Activated CD4-positive, alpha-beta T cell treated with anti-CD3 and anti-CD28 coated beads, Interleukin-2, amount 10 ng/mL, durations not matched to agents 7 days and 5 days (primary cell): ENCODE data around the gene TENT5C. TPM values are rescaled to one million over a fixed set of nuclear protein-coding genes. Genes with fewer than 3 reads are reported as not detected.

Experiments
- CTCF ChIA-PET: fragments of 350-600 bp; sonication (Branson Sonifier 250); formaldehyde crosslinking; loops from one replicate; lab custom pipeline; 2021; ENCODE audit warnings: antibody characterized with exemption; lab: Charles Lee
- POLR2A ChIA-PET: fragments of 350-600 bp; sonication (Branson Sonifier 250); formaldehyde crosslinking; loops from one replicate; lab custom pipeline; 2021; ENCODE audit warnings: antibody characterized with exemption; lab: Charles Lee
- DNase-seq: peaks from one replicate; pipeline ENCODE4 v3.0.0-alpha.2; 2020
- H3K27ac Mint-ChIP-seq: one replicate; pipeline ENCODE4 v1.8.0; 2021; ENCODE audit warnings: mild to moderate bottlenecking, moderate library complexity, mixed read lengths
- H3K27me3 Mint-ChIP-seq: one replicate; pipeline ENCODE4 v1.8.0; 2021; ENCODE audit warnings: mixed read lengths
- H3K36me3 Mint-ChIP-seq: one replicate; pipeline ENCODE4 v1.8.0; 2021; ENCODE audit warnings: low read depth, mixed read lengths
- H3K4me1 Mint-ChIP-seq: one replicate; pipeline ENCODE4 v1.8.0; 2021; ENCODE audit warnings: mixed read lengths
- H3K4me3 Mint-ChIP-seq: one replicate; pipeline ENCODE4 v1.8.0; 2021; ENCODE audit warnings: mild to moderate bottlenecking, moderate library complexity, mixed read lengths
- H3K9me3 Mint-ChIP-seq: one replicate; pipeline ENCODE4 v1.8.0; 2021; ENCODE audit warnings: mixed read lengths
- total RNA-seq, 2 experiments: library from RNA; stranded (reverse); gene quantifications; one replicate each; pipeline ENCODE4 v1.2.3, GENCODE V29; 2021

Gene TENT5C
- total RNA-seq, 2 experiments from 2014 or later = 13.3 to 13.7 TPM

GRCh38 chr1:117565076-117565556 lies 40.7 kb upstream of the TENT5C start:
- no peaks in the 10 kb centered on the region for H3K36me3 Mint-ChIP-seq
- no peak for DNase-seq
- H3K27me3 Mint-ChIP-seq = peaks cover 3% of the 10 kb centered on the region
- no peak overlapping the region for H3K27ac Mint-ChIP-seq
- peaks cover 6% of the 10 kb centered on the region for H3K4me1 Mint-ChIP-seq
- H3K4me3 Mint-ChIP-seq = no peak overlapping the region
- H3K9me3 Mint-ChIP-seq = no peaks in the 10 kb centered on the region
- CTCF ChIA-PET = interaction anchor here (1.0 kb wide), 1 partner anchor 10 kb away, joined by 3 read pairs; no protein-coding TSS in a partner anchor
- POLR2A ChIA-PET = no interaction called here

- ChIA-PET POLR2A (no interaction called here), CTCF (interaction anchor here (1.0 to 1.2 kb wide), 3 partner anchors 10 to 90 kb away, joined by 3 read pairs; no protein-coding TSS in a partner anchor)
- peaks cover 12% of the 10 kb centered on the region for H3K4me1 Mint-ChIP-seq
- no peak overlapping the region for H3K27ac Mint-ChIP-seq
- no peaks in the 10 kb centered on the region for H3K9me3 Mint-ChIP-seq
- DNase-seq = no peak
- H3K27me3 Mint-ChIP-seq = peaks cover 6% of the 10 kb centered on the region
- no peaks in the 10 kb centered on the region for H3K36me3 Mint-ChIP-seq
- no peak overlapping the region for H3K4me3 Mint-ChIP-seq
Measured at GRCh38 chr1:117565745-117566455, 39.9 kb upstream of the TENT5C start.

DNA sequence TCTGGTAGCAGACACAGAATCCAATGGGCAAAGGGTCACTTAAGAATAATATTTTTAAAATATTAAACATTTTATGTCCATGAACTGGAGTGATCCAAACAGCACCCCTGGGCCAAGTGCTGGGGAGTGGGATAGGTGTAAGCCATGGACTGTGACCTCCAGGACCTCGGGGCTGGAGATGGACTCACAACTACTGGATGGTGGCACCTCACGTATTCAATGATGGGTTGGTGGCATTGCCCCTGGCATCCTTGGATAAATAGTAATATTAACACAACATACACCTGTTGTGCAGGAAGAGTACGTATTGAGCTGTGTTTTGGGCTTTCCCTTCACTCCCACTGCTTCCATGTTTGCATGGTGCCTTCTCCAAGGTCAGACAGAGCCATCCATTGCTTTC lies 39.3 kb upstream of the TENT5C start:
- H3K27ac Mint-ChIP-seq = no peak overlapping the region
- no peaks in the 10 kb centered on the region for H3K36me3 Mint-ChIP-seq
- H3K4me3 Mint-ChIP-seq = no peak overlapping the region
- H3K27me3 Mint-ChIP-seq = peaks cover 6% of the 10 kb centered on the region
- DNase-seq = no peak
- H3K4me1 Mint-ChIP-seq = peaks cover 18% of the 10 kb centered on the region
- ChIA-PET CTCF (interaction anchor here (1.1 to 1.2 kb wide), 2 partner anchors 9 to 90 kb away, joined by 3 read pairs; no protein-coding TSS in a partner anchor), POLR2A (no interaction called here)
- H3K9me3 Mint-ChIP-seq = no peaks in the 10 kb centered on the region

GRCh38 chr1:117567435-117567834 lies 38.4 kb upstream of the TENT5C start:
- Mint-ChIP-seq H3K4me1 (peaks cover 27% of the 10 kb centered on the region), H3K27ac (no peak overlapping the region), H3K36me3 (no peaks in the 10 kb centered on the region), H3K4me3 (no peak overlapping the region), H3K27me3 (peaks cover 6% of the 10 kb centered on the region), H3K9me3 (no peaks in the 10 kb centered on the region)
- POLR2A ChIA-PET = no interaction called here
- CTCF ChIA-PET = interaction anchor here (1.9 kb wide), 1 partner anchor 22 kb away, joined by 5 read pairs; no protein-coding TSS in a partner anchor
- DNase-seq = no peak

GRCh38 chr1:117567976-117568375 lies 37.9 kb upstream of the TENT5C start:
- H3K27me3 Mint-ChIP-seq = peaks cover 6% of the 10 kb centered on the region
- H3K36me3 Mint-ChIP-seq = no peaks in the 10 kb centered on the region
- DNase-seq = no peak
- ChIA-PET CTCF (interaction anchor here (1.9 kb wide), 1 partner anchor 21 kb away, joined by 5 read pairs; no protein-coding TSS in a partner anchor), POLR2A (no interaction called here)
- peaks cover 32% of the 10 kb centered on the region for H3K4me1 Mint-ChIP-seq
- no peaks in the 10 kb centered on the region for H3K9me3 Mint-ChIP-seq
- H3K4me3 Mint-ChIP-seq = no peak overlapping the region
- no peak overlapping the region for H3K27ac Mint-ChIP-seq

DNA sequence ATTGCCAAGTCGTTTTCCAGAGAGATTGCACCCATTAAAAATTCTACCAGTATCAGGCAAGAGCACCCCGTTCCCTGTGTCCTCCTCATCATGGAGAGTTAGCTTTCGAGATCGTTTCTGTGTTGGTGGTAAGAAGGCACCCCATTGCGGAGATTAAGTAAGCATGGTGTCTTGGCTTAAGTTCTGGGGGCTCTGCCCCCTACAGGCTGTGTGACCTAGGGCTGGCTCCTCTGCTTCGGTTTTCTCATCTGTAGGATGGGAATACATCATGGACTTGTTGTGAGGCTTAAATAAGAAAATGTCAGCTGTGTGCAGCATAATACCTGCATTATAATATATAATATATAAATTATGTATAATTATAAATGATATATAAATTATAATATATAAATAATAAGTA lies 36.8 kb upstream of the TENT5C start:
- no peaks in the 10 kb centered on the region for H3K9me3 Mint-ChIP-seq

GRCh38 chr1:117569856-117570255 lies 36.0 kb upstream of the TENT5C start:
- CTCF ChIA-PET = no interaction called here
- no peaks in the 10 kb centered on the region for H3K9me3 Mint-ChIP-seq
- POLR2A ChIA-PET = no interaction called here

More for the DNA sequence above, 36.8 kb upstream of the TENT5C start:
- Mint-ChIP-seq H3K36me3 (no peaks in the 10 kb centered on the region), H3K4me3 (no peak overlapping the region), H3K4me1 (peaks cover 40% of the 10 kb centered on the region), H3K27me3 (peaks cover 6% of the 10 kb centered on the region), H3K27ac (no peak overlapping the region)
- ChIA-PET POLR2A (no interaction called here), CTCF (interaction anchor here (1.9 kb wide), 1 partner anchor 20 kb away, joined by 5 read pairs; no protein-coding TSS in a partner anchor)
- DNase-seq = no peak

GRCh38 chr1:117570988-117571409 lies 34.8 kb upstream of the TENT5C start:
- ChIA-PET CTCF (no interaction called here), POLR2A (no interaction called here)
- no peak for DNase-seq
- Mint-ChIP-seq H3K36me3 (no peaks in the 10 kb centered on the region), H3K27ac (no peak overlapping the region), H3K4me1 (peaks cover 42% of the 10 kb centered on the region), H3K27me3 (peaks cover 6% of the 10 kb centered on the region), H3K9me3 (no peaks in the 10 kb centered on the region), H3K4me3 (no peak overlapping the region)

More at GRCh38 chr1:117569856-117570255, 36.0 kb upstream of the TENT5C start:
- Mint-ChIP-seq H3K36me3 (no peaks in the 10 kb centered on the region), H3K4me3 (no peak overlapping the region), H3K27me3 (peaks cover 6% of the 10 kb centered on the region), H3K27ac (no peak overlapping the region), H3K4me1 (peaks cover 42% of the 10 kb centered on the region)
- no peak for DNase-seq

DNA sequence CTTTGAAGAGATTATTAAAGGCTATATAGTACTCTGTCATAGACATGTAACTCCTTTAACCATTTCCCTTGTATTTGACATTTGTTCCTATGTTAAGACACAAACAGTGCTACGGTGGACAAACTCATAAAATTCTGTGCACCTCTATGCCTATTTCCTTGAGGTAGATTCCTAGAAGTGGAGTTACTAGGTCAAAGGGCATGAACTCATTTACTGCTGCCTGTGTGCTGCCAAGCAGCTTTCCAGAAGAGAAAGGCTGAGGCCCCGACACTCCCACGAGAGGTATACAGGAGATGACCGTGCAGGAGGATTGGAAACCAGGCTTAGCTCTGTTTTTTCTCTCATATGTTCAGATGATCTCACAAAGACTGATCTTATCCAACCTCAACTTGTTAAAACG lies 34.4 kb upstream of the TENT5C start:
- Mint-ChIP-seq H3K9me3 (no peaks in the 10 kb centered on the region), H3K4me1 (peaks cover 42% of the 10 kb centered on the region), H3K27ac (no peak overlapping the region), H3K4me3 (no peak overlapping the region), H3K36me3 (no peaks in the 10 kb centered on the region), H3K27me3 (peaks cover 6% of the 10 kb centered on the region)
- CTCF ChIA-PET = no interaction called here
- POLR2A ChIA-PET = no interaction called here
- no peak for DNase-seq

DNA sequence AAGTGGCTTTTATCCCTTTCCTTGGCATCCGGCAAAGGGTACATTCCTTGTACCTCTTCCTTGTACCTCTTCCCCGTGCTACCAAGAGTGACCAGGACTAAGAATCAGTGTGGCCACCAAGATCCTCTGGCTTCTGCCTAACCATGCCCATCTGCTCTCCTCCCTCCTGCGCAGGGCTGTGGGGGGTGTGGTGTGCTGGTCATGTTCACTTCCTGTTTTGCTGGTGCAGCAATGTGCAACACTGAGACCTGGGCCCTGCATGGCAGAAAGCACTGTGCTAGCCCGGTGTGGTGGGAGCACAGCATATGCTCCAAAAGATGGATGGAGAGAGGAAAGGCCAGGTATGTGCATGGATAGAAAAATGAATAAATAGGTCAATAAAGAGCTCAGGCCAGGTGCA lies 33.3 kb upstream of the TENT5C start:
- Mint-ChIP-seq H3K36me3 (no peaks in the 10 kb centered on the region), H3K27me3 (peaks cover 6% of the 10 kb centered on the region), H3K9me3 (no peaks in the 10 kb centered on the region), H3K4me1 (peaks cover 42% of the 10 kb centered on the region), H3K27ac (peak overlapping the region; percentile 78), H3K4me3 (no peak overlapping the region)
- CTCF ChIA-PET = interaction anchor here (1.2 to 2.3 kb wide), 3 partner anchors 11 to 102 kb away, joined by 3 to 6 read pairs (median 5); no protein-coding TSS in a partner anchor
- POLR2A ChIA-PET = no interaction called here
- DNase-seq = peak; percentile 51

GRCh38 chr1:117573386-117574023 lies 32.3 kb upstream of the TENT5C start:
- no peaks in the 10 kb centered on the region for H3K9me3 Mint-ChIP-seq
- no peaks in the 10 kb centered on the region for H3K36me3 Mint-ChIP-seq
- peak; percentile 19 for DNase-seq
- H3K4me3 Mint-ChIP-seq = no peak overlapping the region
- CTCF ChIA-PET = interaction anchor here (0.8 to 2.3 kb wide), 4 partner anchors 12 to 101 kb away, joined by 3 to 6 read pairs (median 4); no protein-coding TSS in a partner anchor
- POLR2A ChIA-PET = no interaction called here
- H3K27me3 Mint-ChIP-seq = peaks cover 6% of the 10 kb centered on the region
- H3K27ac Mint-ChIP-seq = peak overlapping the region; percentile 78
- peaks cover 42% of the 10 kb centered on the region for H3K4me1 Mint-ChIP-seq

DNA sequence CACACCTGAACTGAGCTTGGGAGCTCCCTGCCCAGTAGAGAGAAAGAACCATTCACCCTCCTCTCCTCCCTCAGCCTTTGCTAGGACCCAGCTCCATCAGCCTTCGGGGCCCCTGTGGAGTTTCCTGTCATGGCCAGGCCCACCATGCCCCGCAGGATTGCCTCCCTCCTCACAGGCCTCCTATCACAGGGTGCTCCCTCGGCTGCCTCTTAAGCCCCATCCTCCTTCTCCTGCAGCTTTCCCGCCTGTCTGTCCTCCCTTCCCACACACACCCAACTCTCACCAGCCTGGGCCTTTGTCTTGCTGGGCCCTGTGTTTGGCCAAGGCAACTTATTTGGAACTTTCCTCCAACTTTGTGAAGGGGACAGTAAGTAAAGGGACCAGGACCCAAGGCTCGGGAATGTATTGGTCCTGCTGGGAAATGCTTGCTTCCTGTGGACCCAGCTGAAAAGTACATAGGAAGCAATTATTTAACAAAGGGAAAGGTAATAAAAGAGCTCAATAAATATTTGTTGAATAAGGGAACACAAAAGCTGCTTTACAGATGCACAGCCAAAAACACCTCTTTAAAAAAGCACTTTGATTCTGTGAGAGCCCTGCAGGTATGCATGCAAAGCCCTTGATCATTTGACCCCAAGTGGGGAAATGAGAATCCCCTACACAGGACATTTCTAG lies 31.6 kb upstream of the TENT5C start:
- POLR2A ChIA-PET = interaction anchor here (0.5 kb wide), 1 partner anchor 458 kb away, joined by 4 read pairs; no protein-coding TSS in a partner anchor

More for the DNA sequence above, 31.6 kb upstream of the TENT5C start:
- Mint-ChIP-seq H3K4me1 (peaks cover 42% of the 10 kb centered on the region), H3K36me3 (no peaks in the 10 kb centered on the region), H3K27ac (peak overlapping the region; percentile 64), H3K9me3 (no peaks in the 10 kb centered on the region), H3K4me3 (no peak overlapping the region), H3K27me3 (peaks cover 6% of the 10 kb centered on the region)
- no peak for DNase-seq
- CTCF ChIA-PET = interaction anchor here (0.8 to 2.3 kb wide), 7 partner anchors 9 to 100 kb away, joined by 3 to 6 read pairs (median 4); no protein-coding TSS in a partner anchor
